ENCODE measurements around the gene R3HDM2.

DNA sequence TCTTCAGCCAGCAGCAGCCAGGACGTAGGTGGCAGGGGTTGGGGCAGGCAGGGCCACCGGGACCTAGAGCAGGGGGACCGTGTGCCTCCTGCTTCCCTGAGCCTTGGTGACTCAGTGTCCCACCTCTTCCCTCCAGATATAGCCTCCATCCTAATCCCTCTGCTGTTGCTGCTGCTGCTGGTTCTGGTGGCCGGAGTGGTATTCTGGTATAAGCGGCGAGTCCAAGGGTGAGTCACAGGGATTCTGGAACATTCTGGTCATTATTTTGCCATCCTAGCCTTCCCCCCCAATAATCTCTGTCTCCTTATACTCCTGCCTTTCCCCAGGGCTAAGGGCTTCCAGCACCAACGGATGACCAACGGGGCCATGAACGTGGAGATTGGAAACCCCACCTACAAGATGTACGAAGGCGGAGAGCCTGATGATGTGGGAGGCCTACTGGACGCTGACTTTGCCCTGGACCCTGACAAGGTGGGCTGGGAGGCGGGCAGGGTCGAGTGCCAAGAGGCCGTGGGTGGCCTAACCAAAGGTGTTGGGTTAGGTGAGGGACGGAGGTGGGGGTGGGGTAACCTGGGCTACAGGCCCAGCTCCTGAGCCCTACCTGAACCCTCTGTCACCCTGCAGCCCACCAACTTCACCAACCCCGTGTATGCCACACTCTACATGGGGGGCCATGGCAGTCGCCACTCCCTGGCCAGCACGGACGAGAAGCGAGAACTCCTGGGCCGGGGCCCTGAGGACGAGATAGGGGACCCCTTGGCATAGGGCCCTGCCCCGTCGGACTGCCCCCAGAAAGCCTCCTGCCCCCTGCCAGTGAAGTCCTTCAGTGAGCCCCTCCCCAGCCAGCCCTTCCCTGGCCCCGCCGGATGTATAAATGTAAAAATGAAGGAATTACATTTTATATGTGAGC lies 218.8 kb downstream of the R3HDM2 start:
- TF ChIP-seq SMC3 (conservative IDR thresholded peaks at IDR 0.05; ENCODE audit: poor library complexity) (no peak), EZH2 (IDR thresholded peaks at IDR 0.05; ENCODE audit: borderline replicate concordance, insufficient read depth, low read length, poor library complexity, severe bottlenecking) (no peak), POLR2AphosphoS5 (IDR thresholded peaks at IDR 0.05) (no peak), RAD21 (conservative IDR thresholded peaks at IDR 0.05) (no peak), MXI1 (conservative IDR thresholded peaks at IDR 0.05; ENCODE audit: poor library complexity, severe bottlenecking) (no peak), EP300 (conservative IDR thresholded peaks at IDR 0.05; ENCODE audit: poor library complexity, severe bottlenecking) (no peak)
- TF ChIP-seq, protein P1, sequence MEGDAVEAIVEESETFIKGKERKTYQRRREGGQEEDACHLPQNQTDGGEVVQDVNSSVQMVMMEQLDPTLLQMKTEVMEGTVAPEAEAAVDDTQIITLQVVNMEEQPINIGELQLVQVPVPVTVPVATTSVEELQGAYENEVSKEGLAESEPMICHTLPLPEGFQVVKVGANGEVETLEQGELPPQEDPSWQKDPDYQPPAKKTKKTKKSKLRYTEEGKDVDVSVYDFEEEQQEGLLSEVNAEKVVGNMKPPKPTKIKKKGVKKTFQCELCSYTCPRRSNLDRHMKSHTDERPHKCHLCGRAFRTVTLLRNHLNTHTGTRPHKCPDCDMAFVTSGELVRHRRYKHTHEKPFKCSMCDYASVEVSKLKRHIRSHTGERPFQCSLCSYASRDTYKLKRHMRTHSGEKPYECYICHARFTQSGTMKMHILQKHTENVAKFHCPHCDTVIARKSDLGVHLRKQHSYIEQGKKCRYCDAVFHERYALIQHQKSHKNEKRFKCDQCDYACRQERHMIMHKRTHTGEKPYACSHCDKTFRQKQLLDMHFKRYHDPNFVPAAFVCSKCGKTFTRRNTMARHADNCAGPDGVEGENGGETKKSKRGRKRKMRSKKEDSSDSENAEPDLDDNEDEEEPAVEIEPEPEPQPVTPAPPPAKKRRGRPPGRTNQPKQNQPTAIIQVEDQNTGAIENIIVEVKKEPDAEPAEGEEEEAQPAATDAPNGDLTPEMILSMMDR (IDR thresholded peaks at IDR 0.05; ENCODE audit: poor library complexity, severe bottlenecking): no peak

All from neural cell (in vitro differentiated cells).